ENCODE data around the gene PDGFRB. TPM values are rescaled to one million over a fixed set of nuclear protein-coding genes. Genes with fewer than 3 reads are reported as not detected.

The PDGFRB gene
- polyA plus RNA-seq, 1 experiment: 118 TPM

GRCh38 chr5:150105928-150106615, 49.6 kb downstream of the PDGFRB start:
- DNase-seq (ENCODE audit: low read depth, low spot score): no peak
- Histone ChIP-seq H3K27me3 (ENCODE audit: control insufficient read depth, insufficient read depth, low read length) (no peaks in the 10 kb centered on the region), H3K9me3 (ENCODE audit: control insufficient read depth, insufficient read depth, low read length) (no peaks in the 10 kb centered on the region), H3K4me3 (ENCODE audit: low read depth, low read length) (no peak overlapping the region), H3K27ac (ENCODE audit: low read depth, low read length) (no peak overlapping the region)
- TF ChIP-seq CTCF (IDR thresholded peaks at IDR 0.05; ENCODE audit: low read depth, low read length): no peak
- ChIA-PET POLR2A (no interaction called here), CTCF (no interaction called here)

GRCh38 chr5:150104550-150104870, 51.1 kb downstream of the PDGFRB start:
- Histone ChIP-seq H3K9me3 (ENCODE audit: control insufficient read depth, insufficient read depth, low read length) (no peaks in the 10 kb centered on the region), H3K4me3 (ENCODE audit: low read depth, low read length) (no peak overlapping the region), H3K27ac (ENCODE audit: low read depth, low read length) (no peak overlapping the region), H3K27me3 (ENCODE audit: control insufficient read depth, insufficient read depth, low read length) (no peaks in the 10 kb centered on the region)
- DNase-seq (ENCODE audit: low read depth, low spot score): no peak
- CTCF ChIA-PET: no interaction called here
- no peak for TF ChIP-seq CTCF (IDR thresholded peaks at IDR 0.05; ENCODE audit: low read depth, low read length)
- POLR2A ChIA-PET: no interaction called here

GRCh38 chr5:150103678-150104549, 51.7 kb downstream of the PDGFRB start:
- Histone ChIP-seq H3K27me3 (ENCODE audit: control insufficient read depth, insufficient read depth, low read length) (peaks cover 1% of the 10 kb centered on the region), H3K4me3 (ENCODE audit: low read depth, low read length) (no peak overlapping the region), H3K27ac (ENCODE audit: low read depth, low read length) (no peak overlapping the region), H3K9me3 (ENCODE audit: control insufficient read depth, insufficient read depth, low read length) (no peaks in the 10 kb centered on the region)
- ChIA-PET CTCF (no interaction called here), POLR2A (no interaction called here)
- no peak for DNase-seq (ENCODE audit: low read depth, low spot score)
- no peak for TF ChIP-seq CTCF (IDR thresholded peaks at IDR 0.05; ENCODE audit: low read depth, low read length)

GRCh38 chr5:150101023-150101422, 54.6 kb downstream of the PDGFRB start:
- DNase-seq (ENCODE audit: low read depth, low spot score): no peak
- TF ChIP-seq CTCF (IDR thresholded peaks at IDR 0.05; ENCODE audit: low read depth, low read length): no peak
- Histone ChIP-seq H3K27me3 (ENCODE audit: control insufficient read depth, insufficient read depth, low read length) (peaks cover 3% of the 10 kb centered on the region), H3K4me3 (ENCODE audit: low read depth, low read length) (no peak overlapping the region), H3K27ac (ENCODE audit: low read depth, low read length) (no peak overlapping the region), H3K9me3 (ENCODE audit: control insufficient read depth, insufficient read depth, low read length) (no peaks in the 10 kb centered on the region)
- ChIA-PET CTCF (no interaction called here), POLR2A (no interaction called here)

- Histone ChIP-seq H3K27me3 (ENCODE audit: control insufficient read depth, insufficient read depth, low read length) (peaks cover 3% of the 10 kb centered on the region), H3K27ac (ENCODE audit: low read depth, low read length) (no peak overlapping the region), H3K4me3 (ENCODE audit: low read depth, low read length) (no peak overlapping the region), H3K9me3 (ENCODE audit: control insufficient read depth, insufficient read depth, low read length) (no peaks in the 10 kb centered on the region)
- DNase-seq (ENCODE audit: low read depth, low spot score): no peak
- no peak for TF ChIP-seq CTCF (IDR thresholded peaks at IDR 0.05; ENCODE audit: low read depth, low read length)
- ChIA-PET POLR2A (interaction anchor here (0.5 kb wide), 1 partner anchor 31 kb away, joined by 3 read pairs; no protein-coding TSS in a partner anchor), CTCF (interaction anchor here (0.5 to 0.8 kb wide), 2 partner anchors 15 to 354 kb away, joined by 3 to 5 read pairs; no protein-coding TSS in a partner anchor)
These were observed 58.5 kb downstream of the PDGFRB start for GRCh38 chr5:150097152-150097551.

All from AG04450 (cell line).